Measurements from ENCODE around the gene CC2D2B. TPM values are rescaled to one million over a fixed set of nuclear protein-coding genes. Genes with fewer than 3 reads are reported as not detected.

Gene CC2D2B
- total RNA-seq, 1 experiment from 2014 or later: 0.30 TPM

Small RNAs within 50 kb of the gene (small RNA-seq; reads per million reads assigned to genes)
- gene MIR3157: 0.32 reads per million

Other genes with a start within 250 kb of the CC2D2B start
- gene TCTN3, start 214.0 kb upstream of the CC2D2B start, total RNA-seq (2014; rRNA removed; shearing (Covaris generic); ENCODE audit: low replicate concordance): 7.5 and 14.2 TPM in 2 replicates
- gene ENTPD1, start 151.8 kb upstream of the CC2D2B start, total RNA-seq (2014; rRNA removed; shearing (Covaris generic); ENCODE audit: low replicate concordance): 0.11 and 0.32 TPM in 2 replicates
- gene CCNJ, start 135.6 kb downstream of the CC2D2B start, total RNA-seq (2014; rRNA removed; shearing (Covaris generic); ENCODE audit: low replicate concordance): 3.4 and 7.4 TPM in 2 replicates
- gene ZNF518A, start 222.3 kb downstream of the CC2D2B start, total RNA-seq (2014; rRNA removed; shearing (Covaris generic); ENCODE audit: low replicate concordance): 8.8 and 17.0 TPM in 2 replicates